RWPE2 (cell line): Measurements from ENCODE around the gene HEMK1.

Source experiments
- ATAC-seq: fragments of 200-7000 bp; cut with Tn5 transposase; 3 replicates; pipeline ENCODE4 v1.9.1; 2021; ENCODE audit warnings: low read depth
- DNase-seq: peaks from one replicate; pipeline ENCODE4 v3.0.0-alpha.2; 2020; ENCODE audit warnings: low spot score
- H3K27ac ChIP-seq: fragments of 450-650 bp; 2 replicates; pipeline ENCODE4 v1.5.1; 2017; ENCODE audit warnings: mild to moderate bottlenecking; ENCODE audit not compliant: poor library complexity, severe bottlenecking
- H3K27me3 ChIP-seq: fragments of 250-450 bp; sonication (Bioruptor Pico); 2 replicates; pipeline ENCODE4 v1.5.1; 2021; ENCODE audit warnings: mild to moderate bottlenecking, moderate library complexity; ENCODE audit not compliant: insufficient read depth, poor library complexity, severe bottlenecking
- H3K36me3 ChIP-seq: fragments of 250-450 bp; sonication (Bioruptor Pico); 2 replicates; pipeline ENCODE4 v1.5.1; 2020; ENCODE audit warnings: low read depth, mild to moderate bottlenecking, moderate library complexity
- H3K4me1 ChIP-seq: fragments of 250-450 bp; sonication (Bioruptor Pico); 2 replicates; pipeline ENCODE4 v1.5.1; 2021; ENCODE audit warnings: mild to moderate bottlenecking, moderate library complexity; ENCODE audit not compliant: insufficient read depth, poor library complexity, severe bottlenecking
- H3K4me3 ChIP-seq: fragments of 250-450 bp; sonication (Bioruptor Pico); 2 replicates; pipeline ENCODE4 v1.5.1; 2021; ENCODE audit warnings: mild to moderate bottlenecking, moderate library complexity; ENCODE audit not compliant: severe bottlenecking
- H3K9me3 ChIP-seq: fragments of 250-450 bp; sonication (Bioruptor Pico); 2 replicates; pipeline ENCODE4 v1.5.1; 2021; ENCODE audit warnings: mild to moderate bottlenecking, moderate library complexity; ENCODE audit not compliant: severe bottlenecking
- CTCF ChIP-seq: fragments of 450-650 bp; IDR thresholded peaks from one replicate; pipeline ENCODE4 v1.5.1; 2017; ENCODE audit warnings: mild to moderate bottlenecking, moderate library complexity; ENCODE audit not compliant: poor library complexity, severe bottlenecking

The HEMK1 gene

DNA sequence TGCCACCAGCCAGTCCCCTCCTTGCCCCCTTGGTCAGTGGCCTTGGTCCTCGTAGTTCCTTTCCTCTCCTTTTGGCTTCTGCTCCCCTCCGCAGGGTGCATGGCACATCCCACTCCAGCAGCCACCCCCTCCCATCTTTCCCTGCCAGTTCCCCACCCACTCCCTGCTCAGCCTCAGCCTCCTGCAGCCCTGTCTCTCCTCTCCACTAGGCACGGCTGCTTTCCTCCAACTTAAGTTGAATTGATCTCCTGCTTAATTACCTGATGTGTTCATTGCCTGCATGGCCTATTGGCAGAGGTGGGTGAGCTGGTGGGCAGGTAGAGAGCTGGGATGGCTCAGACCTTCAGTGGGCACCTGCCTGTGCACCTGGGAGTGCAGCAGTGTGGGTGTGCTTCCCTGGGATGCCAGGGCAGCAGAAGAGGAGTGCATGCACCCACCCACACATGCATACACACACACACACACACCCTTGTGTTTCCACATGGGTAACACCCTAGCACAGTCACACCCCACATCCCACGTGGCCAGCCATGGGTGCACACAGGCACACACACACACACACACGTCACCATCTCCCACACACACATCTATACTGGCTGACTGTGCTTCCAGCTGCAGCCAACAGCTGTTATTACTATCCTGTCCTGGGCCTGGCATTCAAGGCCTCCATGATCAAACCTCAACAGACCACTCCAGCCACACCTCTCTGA is 32.7 kb upstream of the HEMK1 start:
- no peak for TF ChIP-seq CTCF
- Histone ChIP-seq H3K4me3 (no peak overlapping the region), H3K4me1 (no peaks in the 10 kb centered on the region), H3K27ac (no peak overlapping the region), H3K9me3 (no peaks in the 10 kb centered on the region), H3K36me3 (no peaks in the 10 kb centered on the region), H3K27me3 (no peaks in the 10 kb centered on the region)
- no peak for ATAC-seq
- no peak for DNase-seq

DNA sequence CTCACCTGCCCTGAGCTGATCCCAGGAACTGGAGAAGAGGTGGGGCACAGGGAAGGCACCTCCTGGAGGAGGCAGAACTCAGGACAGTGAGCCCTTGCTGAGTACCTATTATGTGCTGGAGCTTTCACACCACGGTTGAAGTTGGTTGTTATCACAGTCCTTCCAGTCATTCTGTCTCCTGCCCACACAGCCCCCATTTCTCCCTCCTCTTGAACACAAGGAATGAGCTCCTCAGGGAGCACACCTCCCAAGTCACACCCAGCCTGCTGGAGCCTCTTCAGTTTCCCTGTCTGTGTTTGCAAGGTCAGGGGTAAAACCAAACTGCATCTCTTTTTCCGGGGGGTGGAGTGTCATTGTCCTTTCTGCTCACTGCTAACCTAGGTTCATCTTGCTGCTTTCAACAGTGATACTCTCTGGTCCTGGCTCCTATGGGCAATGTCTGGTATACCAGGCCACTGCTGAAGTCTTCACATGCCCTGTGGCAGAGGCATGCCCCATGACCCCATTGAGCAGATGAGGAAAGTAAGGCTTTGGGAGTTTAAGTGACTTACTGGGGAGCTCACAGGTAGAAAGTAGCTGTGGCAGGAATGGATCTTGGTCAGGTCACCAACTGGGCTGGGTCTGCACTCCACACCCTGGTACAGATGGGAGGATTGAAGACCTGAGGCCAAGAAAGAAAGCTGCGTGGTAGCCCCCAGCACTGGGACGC is 31.7 kb upstream of the HEMK1 start:
- Histone ChIP-seq H3K4me3 (no peak overlapping the region), H3K36me3 (no peaks in the 10 kb centered on the region), H3K4me1 (no peaks in the 10 kb centered on the region), H3K27ac (no peak overlapping the region), H3K27me3 (no peaks in the 10 kb centered on the region), H3K9me3 (no peaks in the 10 kb centered on the region)
- ATAC-seq (no peak), DNase-seq (no peak)
- TF ChIP-seq CTCF: no peak

DNA sequence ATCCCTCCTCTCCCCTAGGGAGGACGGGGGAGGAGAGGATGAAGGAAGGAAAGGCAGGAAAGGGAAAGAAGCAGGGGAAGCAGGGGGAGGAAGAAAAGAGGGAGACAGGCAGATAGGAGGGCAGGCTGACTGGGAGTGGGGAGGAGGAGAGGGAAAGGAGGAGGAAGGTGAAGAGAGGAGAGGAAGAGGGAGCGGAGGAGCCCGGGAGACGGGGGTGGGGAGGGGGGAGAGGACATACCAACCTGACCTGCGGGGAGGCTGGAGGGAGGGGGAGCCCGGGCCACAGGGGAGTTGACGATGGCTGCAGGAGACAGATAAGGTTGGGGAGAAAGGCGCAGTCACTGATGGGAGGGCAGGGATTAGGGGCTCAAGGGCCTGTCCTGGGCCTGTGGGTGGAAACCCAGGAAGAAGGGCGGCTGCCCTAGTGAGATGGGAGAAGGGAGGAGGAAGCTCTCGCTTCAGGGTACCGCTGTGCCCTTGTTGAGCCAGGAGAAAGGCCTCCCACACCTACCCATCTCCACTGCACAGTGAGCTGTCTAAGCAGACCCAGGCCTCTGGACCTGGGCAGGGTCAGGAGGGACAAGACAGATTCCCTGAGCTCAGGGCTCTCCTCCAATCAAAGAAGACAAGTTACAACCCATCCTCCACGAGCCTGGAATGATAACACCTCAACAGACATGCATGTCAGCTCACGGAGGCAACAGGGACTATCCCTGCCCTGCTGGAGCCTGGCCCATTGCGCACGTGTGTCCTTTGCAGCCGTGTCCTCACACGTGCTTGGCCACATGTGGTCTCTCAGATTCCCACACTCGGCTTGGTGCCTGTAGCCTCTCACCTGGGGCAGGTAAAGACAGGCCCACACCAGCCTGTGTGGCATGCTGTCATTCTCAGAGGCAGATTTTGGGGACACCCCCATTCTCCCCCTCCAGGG is 29.7 kb upstream of the HEMK1 start:
- H3K27me3 ChIP-seq: no peaks in the 10 kb centered on the region
- no peak; the same call in 2 of the 3 replicates for ATAC-seq
- H3K4me1 ChIP-seq: no peaks in the 10 kb centered on the region
- H3K27ac ChIP-seq: no peak overlapping the region
- DNase-seq: no peak
- H3K9me3 ChIP-seq: no peaks in the 10 kb centered on the region
- no peak overlapping the region for H3K4me3 ChIP-seq
- TF ChIP-seq CTCF: no peak
- H3K36me3 ChIP-seq: no peaks in the 10 kb centered on the region

- no peaks in the 10 kb centered on the region for H3K9me3 ChIP-seq
- no peaks in the 10 kb centered on the region for H3K4me1 ChIP-seq
- no peak overlapping the region for H3K27ac ChIP-seq
- H3K36me3 ChIP-seq: no peaks in the 10 kb centered on the region
- no peak for DNase-seq
- ATAC-seq: peak; percentile 74
- TF ChIP-seq CTCF: peak; percentile 87
- no peaks in the 10 kb centered on the region for H3K27me3 ChIP-seq
- H3K4me3 ChIP-seq: no peak overlapping the region
These were observed 26.9 kb upstream of the HEMK1 start for GRCh38 chr3:50542177-50543034.
